SIG-M5 treated with dmso at 0.1 percent for 504 hours (cell line): Measurements from ENCODE around the gene TMEM107.

Source experiments
- DNase-seq: peaks from one replicate; lab custom pipeline; 2025; ENCODE audit not compliant: unreplicated experiment; lab: John Stamatoyannopoulos, UW

Gene TMEM107

DNA sequence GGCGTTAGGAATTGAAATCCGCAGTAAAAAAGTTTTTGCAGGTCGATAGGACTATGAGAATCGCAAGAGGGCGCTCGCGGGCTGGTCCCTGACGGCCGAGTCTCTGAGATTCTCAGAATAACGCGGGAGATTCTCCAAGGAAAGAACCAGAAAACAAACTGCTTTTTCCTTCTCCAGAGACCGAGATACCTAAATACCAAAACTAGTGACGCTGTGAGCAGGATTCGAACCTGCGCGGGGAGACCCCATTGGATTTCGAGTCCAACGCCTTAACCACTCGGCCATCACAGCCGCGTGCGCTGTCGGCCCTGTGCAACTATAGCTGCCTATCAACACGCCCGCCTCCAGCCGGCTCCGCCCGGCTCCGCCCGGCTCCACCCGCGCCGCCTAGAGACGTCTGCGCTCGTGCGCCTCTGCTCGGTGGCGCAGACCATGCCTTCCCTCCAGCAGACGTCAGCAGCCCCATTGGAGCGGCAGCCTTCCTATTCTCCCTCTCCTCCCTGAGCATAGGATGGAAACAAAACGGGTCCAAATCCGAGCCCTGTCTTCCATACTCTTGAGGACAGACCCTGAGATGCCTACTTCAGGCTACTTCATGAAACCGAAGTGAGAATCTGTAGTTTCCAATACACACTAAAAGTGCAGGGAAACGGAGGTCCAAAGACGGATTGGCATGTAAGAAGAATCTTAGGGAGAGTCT is 37.4 kb downstream of the TMEM107 start:
- DNase-seq = peak; percentile 93

DNA sequence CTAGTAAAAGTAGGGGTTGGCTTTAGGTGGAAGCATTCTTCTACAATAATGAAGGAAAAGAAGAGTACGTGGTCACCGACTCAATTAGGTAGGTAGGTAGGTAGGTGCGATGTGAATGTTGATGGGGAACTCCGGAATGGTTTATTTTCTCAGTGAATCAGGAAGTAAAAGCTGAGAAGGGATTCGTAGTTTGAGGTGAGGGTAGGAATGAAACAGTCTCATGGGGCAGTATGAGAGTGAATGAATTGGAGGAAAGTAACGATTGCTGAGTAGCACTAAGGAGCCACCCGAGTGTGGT is 37.9 kb downstream of the TMEM107 start:
- no peak for DNase-seq

DNA sequence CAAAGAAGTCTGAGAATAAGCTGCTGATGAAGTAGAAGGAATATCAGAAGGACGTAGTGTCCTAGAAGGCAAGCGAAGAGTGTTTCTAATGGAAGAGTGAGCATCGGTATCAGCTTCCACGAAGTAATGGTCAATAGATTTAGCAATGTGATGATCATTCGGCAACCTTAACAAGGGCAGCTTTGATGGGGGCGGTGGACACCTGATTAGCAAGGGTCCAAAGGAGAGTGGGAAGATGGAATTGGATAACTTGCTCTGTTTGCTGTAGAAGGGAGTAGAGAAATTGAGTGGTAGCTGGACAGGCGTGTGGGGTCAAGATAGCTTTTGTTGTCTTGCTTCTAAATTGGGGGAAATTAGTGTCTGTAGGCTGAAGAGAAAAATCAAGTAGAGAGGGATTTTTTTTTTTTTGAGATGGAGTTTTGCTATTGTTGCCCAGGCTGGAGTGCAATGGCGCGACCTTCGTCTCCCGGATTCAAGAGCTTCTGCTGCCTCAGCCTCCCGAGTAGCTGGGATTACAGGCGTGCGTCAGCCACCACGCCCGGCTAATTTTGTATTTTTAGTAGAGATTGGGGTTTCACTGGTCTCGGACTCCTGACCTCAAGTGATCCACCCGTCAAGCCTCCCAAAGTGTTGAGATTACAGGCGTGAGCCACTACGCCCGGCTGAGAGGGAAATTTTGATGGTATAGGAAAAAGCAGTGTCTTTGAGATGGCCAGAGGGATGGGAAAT is 38.4 kb downstream of the TMEM107 start:
- DNase-seq = no peak

DNA sequence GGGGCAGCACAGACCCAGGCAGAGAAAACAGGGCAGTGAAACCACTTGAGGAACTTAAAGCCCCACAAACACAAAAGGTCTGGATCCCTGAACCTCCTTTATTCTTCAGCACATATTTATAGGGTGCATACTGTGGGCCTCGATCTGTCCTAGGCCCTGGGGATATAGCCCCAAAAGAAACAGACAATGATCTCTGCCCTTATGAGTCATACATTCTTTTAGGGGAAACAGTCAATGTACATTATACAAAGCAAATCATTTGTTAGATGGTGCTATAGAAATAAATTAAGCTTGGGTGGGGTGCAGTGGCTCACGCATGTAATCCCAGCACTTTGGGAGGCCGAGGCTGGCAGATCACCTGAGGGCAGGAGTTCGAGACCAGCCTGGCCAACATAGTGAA is 42.2 kb downstream of the TMEM107 start:
- no peak for DNase-seq

DNA sequence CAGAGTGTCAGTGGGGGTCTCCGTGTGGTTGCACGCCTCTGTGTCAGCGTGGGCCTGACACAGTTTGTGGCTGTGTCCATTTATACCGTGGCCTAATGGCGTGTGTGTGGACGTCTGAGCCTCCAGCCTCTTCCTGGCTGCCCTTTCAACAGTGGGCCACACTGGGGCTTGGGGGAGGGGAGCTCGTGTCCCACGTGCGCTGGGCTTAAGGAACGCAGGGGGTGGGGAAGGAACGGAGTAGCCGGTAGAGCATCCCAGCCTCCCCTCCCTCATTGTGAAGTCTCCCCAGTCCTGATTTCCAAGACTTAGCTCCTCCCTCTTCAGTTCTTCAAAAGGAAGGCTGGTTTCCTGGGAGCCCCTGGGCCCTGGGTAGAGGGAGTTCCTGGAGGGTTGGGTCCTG is 42.8 kb downstream of the TMEM107 start:
- no peak for DNase-seq

DNA sequence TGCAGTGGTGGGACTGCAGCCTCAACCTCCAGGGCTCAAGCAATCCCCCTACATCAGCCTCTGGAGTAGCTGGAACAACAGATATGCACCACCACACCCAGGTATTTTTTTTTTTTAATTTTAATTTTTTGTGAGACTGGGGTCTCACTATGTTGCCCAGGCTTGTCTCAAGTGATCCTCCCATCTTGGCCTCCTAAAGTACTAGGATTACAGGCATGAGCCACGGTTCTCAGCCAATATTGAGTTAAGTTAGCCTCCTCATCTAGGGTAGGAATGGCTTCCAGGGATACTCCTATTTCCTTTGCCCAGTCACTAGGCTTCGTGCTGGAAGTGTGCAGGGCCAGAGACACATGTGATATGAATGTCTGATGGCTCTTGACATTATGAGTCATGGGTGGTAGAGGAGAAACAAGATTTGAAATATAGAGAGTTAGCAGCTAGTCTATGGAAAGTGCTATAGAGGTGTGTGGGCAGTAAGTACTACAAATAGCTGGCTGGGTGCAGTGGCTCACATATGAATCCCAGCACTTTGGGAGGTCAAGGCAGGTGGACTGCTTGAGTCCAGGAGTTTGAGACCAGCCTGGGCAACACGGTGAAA is 44.2 kb downstream of the TMEM107 start:
- no peak for DNase-seq

DNA sequence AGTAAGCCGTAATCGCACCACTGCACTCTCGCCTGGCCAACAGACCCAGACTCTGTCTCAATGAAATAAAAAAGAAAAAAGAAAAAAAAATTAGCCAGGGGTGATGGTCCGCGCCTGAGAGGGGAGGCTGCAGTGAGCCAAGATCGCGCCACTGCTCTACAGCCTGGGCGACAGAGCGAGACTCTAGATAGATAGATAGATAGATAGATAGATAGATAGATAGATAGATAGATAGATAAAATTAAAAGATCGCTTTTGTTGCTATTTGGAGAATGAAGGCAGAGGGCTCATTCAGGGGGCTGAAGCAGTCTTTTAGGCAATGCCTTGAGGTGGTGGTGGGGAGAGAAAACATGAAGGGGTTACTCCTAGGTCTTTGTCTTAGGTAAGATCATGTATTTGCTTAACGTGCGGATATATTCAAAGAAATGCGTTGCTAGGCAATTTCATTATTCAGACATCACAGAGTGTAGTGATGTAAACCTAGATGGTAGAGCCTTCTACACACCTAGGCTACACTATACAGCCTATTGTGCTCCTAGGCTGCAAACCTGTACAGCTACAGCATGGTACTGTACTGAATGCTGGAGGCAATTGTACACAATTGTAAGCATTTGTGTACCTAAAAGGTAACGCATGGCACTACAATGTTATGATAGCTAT is 47.9 kb downstream of the TMEM107 start:
- no peak for DNase-seq

DNA sequence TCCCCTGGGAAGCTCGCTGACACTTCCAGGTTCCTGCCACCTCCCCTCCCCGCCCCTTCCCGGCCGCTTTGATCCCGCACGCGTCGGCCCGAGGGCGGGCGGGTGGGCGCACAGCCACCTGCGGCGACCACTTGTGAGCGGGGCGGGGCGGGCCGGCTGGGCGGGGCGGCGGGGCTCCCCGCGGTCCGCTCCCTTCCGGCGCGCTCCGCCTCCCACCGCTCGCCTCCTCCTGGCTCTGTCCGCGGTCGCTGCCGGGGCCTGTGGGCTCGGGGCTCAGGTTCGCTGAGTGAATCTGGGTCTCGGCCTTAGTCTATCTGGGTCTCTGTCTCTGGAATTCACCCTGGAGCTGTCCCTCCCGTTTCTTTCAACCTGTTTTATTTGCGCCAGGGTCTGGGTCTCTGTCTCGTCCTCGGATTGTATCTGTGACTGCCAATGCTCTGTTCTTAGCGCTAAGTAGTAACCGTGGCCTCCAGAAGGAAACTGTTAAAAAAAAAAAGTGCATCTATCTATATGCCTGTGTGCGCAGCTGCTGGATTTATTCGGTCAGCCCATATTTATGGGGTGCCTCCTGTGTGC is 49.6 kb downstream of the TMEM107 start:
- peak; percentile 22 for DNase-seq

DNA sequence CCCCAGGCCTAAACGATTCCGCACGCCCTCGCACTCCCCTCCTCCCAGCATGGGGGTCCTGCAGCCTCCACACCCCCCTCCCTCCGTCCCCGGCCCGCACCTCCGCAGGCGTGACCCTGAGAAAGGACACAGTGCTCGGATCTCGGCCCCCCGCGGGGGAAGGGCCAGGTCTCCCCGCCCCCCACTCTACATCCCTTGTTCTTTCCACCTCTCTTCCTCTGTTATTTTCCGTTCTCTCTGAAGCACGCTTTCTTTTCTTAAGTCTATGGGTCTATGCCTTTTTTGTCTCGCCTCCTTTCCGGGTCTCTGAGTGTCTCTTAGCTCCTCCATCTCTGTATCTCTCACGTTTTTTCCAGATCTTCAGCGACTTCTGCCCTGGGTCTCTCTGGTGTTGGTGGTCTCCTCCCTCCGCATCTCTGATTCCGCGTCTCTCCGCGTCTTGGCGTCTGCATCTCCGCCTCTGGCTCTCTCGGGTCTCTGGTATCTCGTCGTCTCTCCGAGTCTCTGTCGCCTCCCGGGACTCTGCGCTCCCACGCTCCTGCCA is 50.2 kb downstream of the TMEM107 start:
- peak; percentile 45 for DNase-seq

DNA sequence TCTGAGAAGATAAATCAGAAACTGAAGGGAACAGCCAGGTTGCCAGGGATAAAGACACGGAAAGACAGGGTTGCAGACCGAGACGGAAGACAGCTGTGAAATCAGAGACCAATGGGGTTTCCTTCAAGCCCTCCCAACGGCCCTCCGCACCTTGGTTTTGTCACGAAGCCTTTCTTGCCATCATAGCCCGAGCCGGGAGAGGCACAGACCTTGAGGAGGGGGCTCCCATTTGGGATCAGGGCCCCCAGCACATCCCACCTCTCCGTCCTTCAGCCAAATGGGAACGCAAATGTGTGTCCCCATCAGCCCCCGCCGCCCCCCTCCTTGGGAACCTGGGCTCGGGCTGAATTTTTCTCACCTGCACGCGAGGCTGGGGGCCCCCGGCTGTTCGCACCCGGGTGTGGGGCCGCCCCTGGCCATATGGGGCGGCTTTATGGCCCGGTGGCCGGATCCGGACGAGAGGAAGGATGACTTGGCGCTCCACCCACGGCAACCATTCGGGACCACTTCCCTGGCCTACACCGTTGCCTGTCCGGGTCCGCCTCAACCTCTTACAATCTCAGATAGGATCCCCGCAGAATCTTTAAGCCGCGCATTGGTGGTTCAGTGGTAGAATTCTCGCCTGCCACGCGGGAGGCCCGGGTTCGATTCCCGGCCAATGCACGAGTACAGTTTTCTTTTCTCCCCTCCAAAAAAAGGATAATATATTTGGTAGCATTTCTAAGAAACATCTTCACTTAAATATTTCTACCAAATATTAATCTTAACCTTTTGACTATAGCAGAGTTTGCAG is 50.8 kb downstream of the TMEM107 start:
- DNase-seq = peak; percentile 59

DNA sequence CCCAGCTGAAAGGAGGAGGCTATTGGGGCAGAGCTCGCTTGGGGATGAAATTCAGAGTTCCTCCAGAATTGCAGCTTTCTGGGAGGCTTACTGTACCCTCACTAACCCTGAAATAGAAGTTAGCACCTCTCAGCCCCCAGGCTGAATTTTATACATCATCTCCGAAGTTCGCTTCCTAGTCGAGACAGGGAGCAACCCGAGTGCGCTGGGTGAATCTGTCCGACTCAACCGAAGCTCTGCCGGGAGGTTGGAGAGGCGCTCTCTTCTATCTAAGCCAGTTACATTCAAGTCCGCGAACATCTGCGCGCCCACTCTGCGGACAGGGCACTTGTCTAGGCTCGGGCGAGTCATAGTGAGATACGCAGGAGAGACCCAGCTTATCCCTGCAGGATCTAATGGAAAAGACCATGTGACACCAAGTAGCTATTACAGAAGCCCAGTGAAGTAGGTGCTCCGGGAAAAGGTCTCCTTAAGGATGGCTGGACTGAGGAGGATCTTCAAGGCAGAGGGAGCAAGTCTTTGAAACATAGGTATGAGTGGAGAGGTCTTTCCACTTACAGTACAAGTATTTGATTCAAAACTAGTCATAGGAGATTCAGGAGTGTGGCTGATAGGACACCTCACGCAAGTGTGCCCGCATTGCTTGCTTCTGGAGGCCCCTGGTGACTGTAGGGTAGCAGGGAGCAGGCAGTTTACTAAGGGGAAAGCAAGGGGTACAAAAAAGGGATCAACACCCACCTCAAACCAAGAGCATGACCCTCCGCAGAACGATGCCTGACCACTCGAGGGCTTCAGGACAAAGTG is 51.6 kb downstream of the TMEM107 start:
- DNase-seq = peak; percentile 25

DNA sequence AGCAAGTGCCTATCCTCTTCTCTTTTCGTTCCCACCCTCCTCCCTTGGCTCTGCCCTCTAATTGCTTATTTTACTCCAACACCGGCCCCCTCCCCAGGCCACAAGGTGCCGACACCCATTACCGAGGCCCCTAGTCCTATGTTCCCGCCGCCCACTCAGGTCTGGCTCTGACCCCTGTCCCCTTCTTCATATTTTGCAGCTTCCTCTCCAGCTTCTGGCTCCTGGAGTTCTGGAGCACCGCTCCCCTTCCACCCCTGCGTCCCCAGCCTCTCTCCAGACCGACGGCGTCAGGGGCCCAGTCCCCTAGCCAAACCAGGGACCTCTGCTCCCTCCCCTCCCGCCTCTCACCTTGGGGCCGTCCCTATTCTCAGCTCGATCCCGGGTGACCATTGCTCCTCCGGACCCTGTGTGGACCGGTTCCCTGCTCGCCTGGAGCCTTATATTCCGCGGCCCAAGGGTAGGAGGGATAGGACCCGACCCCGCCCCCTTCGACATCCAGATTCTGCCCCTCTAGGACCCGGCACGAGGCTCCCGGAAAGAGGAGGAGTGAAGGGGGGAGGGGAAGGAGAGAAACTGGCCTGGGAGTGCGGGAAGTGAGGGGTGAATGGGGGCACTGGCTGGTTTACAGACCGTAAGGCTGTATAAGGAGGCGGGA is 52.4 kb downstream of the TMEM107 start, which contains the start of gene HES7:
HES7 (minus strand) TSS at position 412 of the 655 bp plus-strand sequence; CDS start at position 390, 22 bp downstream.
- no peak for DNase-seq

DNA sequence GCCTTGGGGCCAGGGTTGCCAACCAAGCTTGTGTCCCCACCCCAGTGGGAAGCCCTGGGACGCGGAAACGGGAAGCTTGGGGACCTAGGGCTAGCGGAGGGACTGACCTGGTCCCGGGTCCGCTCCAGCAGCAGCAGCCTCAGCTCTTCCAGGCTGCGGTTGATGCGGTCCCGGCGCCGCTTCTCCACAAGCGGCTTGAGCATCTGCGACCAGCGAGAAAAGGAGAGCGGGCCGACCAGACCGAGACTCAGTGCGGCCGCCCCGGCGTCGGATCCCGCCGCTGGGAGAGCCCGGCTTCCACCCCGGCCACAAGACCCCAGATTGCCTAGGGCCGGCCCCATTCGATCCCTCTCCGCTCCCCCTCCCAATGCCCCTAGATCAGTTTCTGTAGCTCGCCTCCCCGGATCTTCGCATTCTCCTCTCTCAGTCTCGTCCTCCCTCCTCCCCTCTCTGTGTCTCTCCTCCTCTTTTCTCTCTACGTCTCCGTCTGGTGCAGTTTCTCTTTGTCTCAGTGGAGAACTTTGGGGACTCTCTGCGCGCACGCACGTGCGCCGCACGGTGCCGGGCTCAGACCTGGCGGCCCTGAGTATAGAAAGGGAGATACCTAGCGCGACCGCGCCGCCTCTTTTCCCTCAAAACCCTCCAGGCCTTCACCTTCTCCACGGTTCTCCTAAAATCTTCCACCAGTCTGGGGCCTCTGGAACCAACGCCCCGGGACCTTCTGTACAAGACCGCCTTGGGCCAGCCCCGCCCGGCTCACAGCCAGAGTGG is 53.1 kb downstream of the TMEM107 start:
- DNase-seq = no peak
